H9 (cell line): ENCODE results near the gene PTRH1. TPM values are rescaled to one million over a fixed set of nuclear protein-coding genes. Genes with fewer than 3 reads are reported as not detected.

Experiments used
- DNase-seq: peaks from one replicate; pipeline ENCODE4 v3.0.0-alpha.2; 2017
- H2AFZ ChIP-seq: one replicate; pipeline ENCODE4 v1.6.1; 2013; ENCODE audit warnings: mild to moderate bottlenecking, low read length, control low read depth, moderate library complexity
- H2AK5ac ChIP-seq: 2 replicates; pipeline ENCODE4 v1.6.1; 2013; ENCODE audit warnings: low read length, control low read depth, mixed read lengths; ENCODE audit not compliant: insufficient read length
- H2BK120ac ChIP-seq: one replicate; pipeline ENCODE4 v1.6.1; 2013; ENCODE audit warnings: low read depth, mild to moderate bottlenecking, low read length, control low read depth, inconsistent platforms; ENCODE audit not compliant: poor library complexity, severe bottlenecking
- H2BK12ac ChIP-seq: 2 replicates; pipeline ENCODE4 v1.6.1; 2013; ENCODE audit warnings: low read length, control low read depth, mixed read lengths, low read depth; ENCODE audit not compliant: insufficient read length
- H2BK15ac ChIP-seq: 2 replicates; pipeline ENCODE4 v1.6.1; 2013; ENCODE audit warnings: low read depth, low read length, control low read depth
- H2BK20ac ChIP-seq: one replicate; pipeline ENCODE4 v1.6.1; 2013; ENCODE audit warnings: low read depth, mild to moderate bottlenecking, low read length, control low read depth, inconsistent platforms; ENCODE audit not compliant: poor library complexity, severe bottlenecking
- H2BK5ac ChIP-seq: 2 replicates; pipeline ENCODE4 v1.6.1; 2013; ENCODE audit warnings: low read length, control low read depth, mixed read lengths; ENCODE audit not compliant: insufficient read length
- H3K14ac ChIP-seq: 2 replicates; pipeline ENCODE4 v1.6.1; 2013; ENCODE audit warnings: low read length, control low read depth; ENCODE audit not compliant: insufficient read depth
- H3K18ac ChIP-seq: 2 replicates; pipeline ENCODE4 v1.6.1; 2013; ENCODE audit warnings: low read depth, mild to moderate bottlenecking, mixed read lengths, low read length, control low read depth; ENCODE audit not compliant: insufficient read length
- H3K23ac ChIP-seq: 2 replicates; pipeline ENCODE4 v1.6.1; 2013; ENCODE audit warnings: low read length, control low read depth, mixed read lengths, low read depth; ENCODE audit not compliant: insufficient read length
- H3K23me2 ChIP-seq: 2 replicates; pipeline ENCODE4 v1.6.1; 2013; ENCODE audit warnings: low read depth, mild to moderate bottlenecking, mixed read lengths, low read length, control low read depth; ENCODE audit not compliant: insufficient read length, poor library complexity, severe bottlenecking
- H3K27ac ChIP-seq: 2 replicates; pipeline ENCODE4 v1.5.1; 2013; ENCODE audit warnings: low read length, control low read depth, mixed read lengths, low read depth; ENCODE audit not compliant: insufficient read length
- H3K27me3 ChIP-seq: 2 replicates; pipeline ENCODE4 v1.6.1; 2013; ENCODE audit warnings: low read length, control low read depth, inconsistent platforms; ENCODE audit not compliant: insufficient read depth
- H3K4ac ChIP-seq: 2 replicates; pipeline ENCODE4 v1.6.1; 2013; ENCODE audit warnings: low read depth, mild to moderate bottlenecking, control low read depth, inconsistent platforms, low read length, moderate library complexity
- H3K4me1 ChIP-seq: 2 replicates; pipeline ENCODE4 v1.6.1; 2013; ENCODE audit warnings: low read length, control low read depth, inconsistent platforms; ENCODE audit not compliant: insufficient read depth
- H3K4me2 ChIP-seq: 2 replicates; pipeline ENCODE4 v1.6.1; 2013; ENCODE audit warnings: low read length, control low read depth, mixed read lengths; ENCODE audit not compliant: insufficient read length, insufficient read depth
- H3K56ac ChIP-seq: 2 replicates; pipeline ENCODE4 v1.6.1; 2013; ENCODE audit warnings: low read depth, mild to moderate bottlenecking, mixed read lengths, low read length, control low read depth; ENCODE audit not compliant: insufficient read length
- H3K79me1 ChIP-seq: 2 replicates; pipeline ENCODE4 v1.6.1; 2013; ENCODE audit warnings: low read depth, mild to moderate bottlenecking, moderate library complexity, low read length, control low read depth, inconsistent platforms; ENCODE audit not compliant: insufficient read depth, poor library complexity, severe bottlenecking
- H3K79me2 ChIP-seq: 2 replicates; pipeline ENCODE4 v1.6.1; 2013; ENCODE audit warnings: low read length, control low read depth, inconsistent platforms; ENCODE audit not compliant: insufficient read depth
- H3K9ac ChIP-seq: 2 replicates; pipeline ENCODE4 v1.6.1; 2013; ENCODE audit warnings: low read length, control low read depth, mixed read lengths; ENCODE audit not compliant: insufficient read length; ENCODE audit errors: extremely low read depth
- H3K9me3 ChIP-seq: one replicate; pipeline ENCODE4 v1.6.1; 2013; ENCODE audit warnings: low read depth, low read length, inconsistent platforms; ENCODE audit not compliant: control insufficient read depth
- H3T11ph ChIP-seq: one replicate; pipeline ENCODE4 v1.6.1; 2013; ENCODE audit warnings: mild to moderate bottlenecking, low read length, control low read depth, inconsistent platforms
- H4K20me1 ChIP-seq: one replicate; pipeline ENCODE4 v1.6.1; 2013; ENCODE audit not compliant: control insufficient read depth, insufficient read length, insufficient read depth
- H4K5ac ChIP-seq: 2 replicates; pipeline ENCODE4 v1.6.1; 2013; ENCODE audit warnings: low read depth, mild to moderate bottlenecking, mixed read lengths, low read length, control low read depth; ENCODE audit not compliant: insufficient read length
- H4K8ac ChIP-seq: replicated peaks from 2 replicates; pipeline ENCODE4 v1.6.1; 2013; ENCODE audit warnings: low read length, control low read depth, mixed read lengths, low read depth; ENCODE audit not compliant: insufficient read length
- H4K91ac ChIP-seq: 2 replicates; pipeline ENCODE4 v1.6.1; 2013; ENCODE audit warnings: low read depth, mild to moderate bottlenecking, moderate library complexity, mixed read lengths, low read length, control low read depth; ENCODE audit not compliant: insufficient read length
- H3K27ac Mint-ChIP-seq, 3 experiments: 2 replicates in 2 of 3; 3 replicates in 1 of 3; pipeline ENCODE4 v1.8.0; 2020 to 2021; ENCODE audit warnings: mixed read lengths in 3 of 3, mild to moderate bottlenecking in 1 of 3, moderate library complexity in 1 of 3
- H3K27me3 Mint-ChIP-seq: 2 replicates; pipeline ENCODE4 v1.8.0; 2021; ENCODE audit warnings: low read depth, mild to moderate bottlenecking, moderate library complexity, mixed read lengths
- H3K36me3 Mint-ChIP-seq, 3 experiments: 2 replicates in 2 of 3; 3 replicates in 1 of 3; pipeline ENCODE4 v1.8.0; 2020 to 2021; ENCODE audit warnings: low read depth in 3 of 3, mixed read lengths in 3 of 3; ENCODE audit not compliant: insufficient read depth in 1 of 3
- H3K4me1 Mint-ChIP-seq, 2 experiments: 2 replicates each; pipeline ENCODE4 v1.8.0; 2020; ENCODE audit warnings: mixed read lengths in 2 of 2
- H3K4me3 Mint-ChIP-seq, 2 experiments: 2 replicates in 1 of 2; 3 replicates in 1 of 2; pipeline ENCODE4 v1.8.0; 2020 to 2021; ENCODE audit warnings: mild to moderate bottlenecking in 2 of 2, mixed read lengths in 2 of 2, moderate library complexity in 1 of 2
- H3K9me3 Mint-ChIP-seq, 2 experiments: 2 replicates in 1 of 2; 3 replicates in 1 of 2; pipeline ENCODE4 v1.8.0; 2020; ENCODE audit warnings: mild to moderate bottlenecking in 2 of 2, mixed read lengths in 2 of 2, moderate library complexity in 1 of 2
- WGBS: extraction: QIAGEN DNeasy Blood & Tissue Kit; methylation state at CpG from one replicate; pipeline ENCODE4 v1.1.7; 2013; ENCODE audit warnings: missing lambda C conversion rate, low lambda C conversion rate, mixed read lengths; ENCODE audit not compliant: insufficient read length; ENCODE audit errors: extremely low coverage; 5-methylcytosine and 5-hydroxymethylcytosine counted together
- total RNA-seq: library from RNA; stranded (reverse); gene quantifications from 2 replicates; pipeline ENCODE4 v1.2.1, GENCODE V29; 2021
- TF ChIP-seq, protein P1 (sequence below): fragments of 200-600 bp; sonication (generic); conservative IDR thresholded peaks from 3 replicates; pipeline ENCODE4 v1.8.0; 2021; ENCODE audit warnings: antibody characterized with exemption, mild to moderate bottlenecking

Gene PTRH1
- total RNA-seq, 1 experiment from 2014 or later: 10.9 TPM

DNA sequence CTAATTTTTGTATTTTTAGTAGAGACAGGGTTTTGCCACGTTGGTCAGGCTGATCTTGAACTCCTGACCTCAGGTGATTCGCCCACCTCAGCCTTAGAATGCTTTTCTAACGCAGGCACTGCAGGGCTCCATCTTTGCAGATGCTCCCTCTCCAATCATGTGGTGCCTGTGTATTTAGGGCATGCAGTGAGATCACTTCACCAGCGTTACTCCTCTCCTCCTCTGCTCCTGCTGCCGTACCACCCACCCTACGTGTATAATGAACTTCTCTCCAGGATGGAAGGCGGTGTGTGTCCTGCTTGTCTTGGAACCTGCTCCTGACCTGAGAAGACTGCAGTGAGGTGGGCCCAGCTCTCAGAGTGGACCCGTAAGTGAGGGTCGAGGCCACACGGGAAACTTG is 22.3 kb downstream of the PTRH1 start:
- Histone ChIP-seq H2BK15ac (no peak overlapping the region), H3K79me1 (no peaks in the 10 kb centered on the region), H3K4ac (no peak overlapping the region), H4K8ac (no peak overlapping the region), H3K9ac (no peak overlapping the region), H4K5ac (no peak overlapping the region), H4K91ac (no peak overlapping the region), H2BK20ac (no peak overlapping the region), H3K4me1 (no peaks in the 10 kb centered on the region), H3K27me3 (no peaks in the 10 kb centered on the region), H2AK5ac (no peak overlapping the region), H3K79me2 (no peaks in the 10 kb centered on the region), H2AFZ (no peak overlapping the region), H2BK12ac (no peak overlapping the region), H3K23ac (no peak overlapping the region), H3K14ac (no peak overlapping the region), H3K18ac (no peak overlapping the region), H3T11ph (no peak overlapping the region), H3K4me2 (no peak overlapping the region), H2BK120ac (no peak overlapping the region), H4K20me1 (no peaks in the 10 kb centered on the region), H3K27ac (no peak overlapping the region), H2BK5ac (no peak overlapping the region), H3K23me2 (no peaks in the 10 kb centered on the region), H3K56ac (no peak overlapping the region), H3K9me3 (no peaks in the 10 kb centered on the region)
- H3K9me3 Mint-ChIP-seq: no peaks in the 10 kb centered on the region; a peak in 1 of 5 replicates
- H3K27ac Mint-ChIP-seq: no peak overlapping the region; a peak in 1 of 7 replicates
- H3K4me1 Mint-ChIP-seq: no peaks in the 10 kb centered on the region
- no peak for DNase-seq
- no peaks in the 10 kb centered on the region; the same call in 1 of the 2 replicates for H3K27me3 Mint-ChIP-seq
- WGBS: no CpG with 5 or more reads among the region's 10 CpGs
- H3K36me3 Mint-ChIP-seq: peaks cover 18 to 23% (median 21%) of the 10 kb centered on the region in 3 experiments; a peak in 6 of 7 replicates
- H3K4me3 Mint-ChIP-seq: no peak overlapping the region
- TF ChIP-seq, protein P1, sequence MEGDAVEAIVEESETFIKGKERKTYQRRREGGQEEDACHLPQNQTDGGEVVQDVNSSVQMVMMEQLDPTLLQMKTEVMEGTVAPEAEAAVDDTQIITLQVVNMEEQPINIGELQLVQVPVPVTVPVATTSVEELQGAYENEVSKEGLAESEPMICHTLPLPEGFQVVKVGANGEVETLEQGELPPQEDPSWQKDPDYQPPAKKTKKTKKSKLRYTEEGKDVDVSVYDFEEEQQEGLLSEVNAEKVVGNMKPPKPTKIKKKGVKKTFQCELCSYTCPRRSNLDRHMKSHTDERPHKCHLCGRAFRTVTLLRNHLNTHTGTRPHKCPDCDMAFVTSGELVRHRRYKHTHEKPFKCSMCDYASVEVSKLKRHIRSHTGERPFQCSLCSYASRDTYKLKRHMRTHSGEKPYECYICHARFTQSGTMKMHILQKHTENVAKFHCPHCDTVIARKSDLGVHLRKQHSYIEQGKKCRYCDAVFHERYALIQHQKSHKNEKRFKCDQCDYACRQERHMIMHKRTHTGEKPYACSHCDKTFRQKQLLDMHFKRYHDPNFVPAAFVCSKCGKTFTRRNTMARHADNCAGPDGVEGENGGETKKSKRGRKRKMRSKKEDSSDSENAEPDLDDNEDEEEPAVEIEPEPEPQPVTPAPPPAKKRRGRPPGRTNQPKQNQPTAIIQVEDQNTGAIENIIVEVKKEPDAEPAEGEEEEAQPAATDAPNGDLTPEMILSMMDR: no peak
